ENCODE data around the gene PRG2.
"Not testable (repeated sequence)": the region's sequence is repeated elsewhere in the genome, so short reads cannot be mapped to it uniquely, and the experiment has no call there.

PRG2 gene

DNA sequence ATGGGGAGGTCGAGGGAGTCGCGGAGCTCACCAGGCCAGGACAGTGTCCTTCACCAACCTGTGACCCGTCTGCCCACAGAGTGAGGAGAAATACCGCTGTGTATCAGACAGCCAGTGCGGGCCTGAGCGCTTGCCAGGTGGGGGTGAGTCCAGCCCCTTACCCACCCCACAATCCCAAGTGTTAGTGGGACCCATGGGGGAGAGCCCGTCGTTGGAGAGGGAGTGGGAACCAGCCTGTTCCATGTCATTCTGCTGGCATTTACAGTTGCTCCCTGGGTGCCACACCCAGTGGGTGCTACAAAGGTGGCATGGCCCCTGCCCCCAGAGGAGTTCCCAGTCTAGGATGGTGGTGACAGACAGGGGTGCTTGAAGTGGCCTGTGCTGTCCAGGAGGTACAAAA, 43.1 kb downstream of the PRG2 start:
- no peak for DNase-seq (ENCODE audit: low read depth in 2 of 2)

DNA sequence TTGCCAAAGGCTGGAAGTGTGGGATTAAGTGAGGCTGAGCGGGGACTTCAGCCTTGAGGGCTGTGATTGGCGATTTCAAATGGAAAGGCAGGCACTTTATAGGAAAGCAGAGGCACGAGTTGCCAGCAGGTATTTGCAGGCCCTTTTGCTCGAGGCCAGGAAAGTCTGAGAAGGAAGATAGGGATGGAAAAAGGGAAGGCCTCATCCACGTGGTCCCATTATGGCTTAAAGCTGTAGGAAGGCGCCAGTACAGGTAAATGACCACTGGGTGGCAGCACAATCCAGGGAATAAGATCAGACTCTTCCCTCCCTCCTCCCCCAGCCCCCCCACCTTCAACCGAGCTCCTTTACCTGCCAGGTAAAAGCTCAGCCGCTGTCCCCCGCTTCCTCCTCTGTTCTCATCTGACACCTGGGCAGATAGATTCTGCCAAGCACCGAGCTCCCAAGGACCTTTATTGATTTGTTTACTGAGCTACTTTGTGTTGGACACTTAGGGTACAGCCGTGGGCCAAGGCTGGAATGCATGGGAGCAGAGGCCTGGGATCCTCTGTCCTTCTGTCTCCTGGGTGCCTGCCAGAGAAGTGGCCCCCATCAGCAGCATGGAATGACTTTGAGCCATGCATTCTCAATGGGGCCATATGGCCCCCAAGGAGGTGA, 44.8 kb downstream of the PRG2 start:
- peak; percentile 43 to 66 for DNase-seq (ENCODE audit: low read depth in 2 of 2)

DNA sequence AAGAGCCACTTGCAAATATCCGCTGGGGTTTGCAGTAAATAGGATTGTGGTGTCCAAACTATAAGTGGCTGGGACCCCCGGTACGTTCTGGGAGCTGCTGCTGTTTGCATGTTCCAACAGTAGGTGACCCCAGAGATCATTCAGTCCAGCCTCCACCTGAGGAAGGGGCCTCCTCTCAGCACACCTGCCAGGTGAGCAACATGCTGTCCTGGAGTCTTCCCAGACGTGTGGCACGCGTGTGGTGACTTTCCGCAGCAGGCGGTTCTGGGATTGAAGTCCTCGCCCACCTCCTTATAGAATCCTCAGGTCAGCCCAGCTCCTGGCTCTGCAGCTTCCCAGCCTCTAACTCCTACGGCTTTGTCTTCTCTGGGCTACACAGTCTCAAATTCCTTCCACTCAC, 45.6 kb downstream of the PRG2 start:
- DNase-seq (ENCODE audit: low read depth in 2 of 2): no peak

DNA sequence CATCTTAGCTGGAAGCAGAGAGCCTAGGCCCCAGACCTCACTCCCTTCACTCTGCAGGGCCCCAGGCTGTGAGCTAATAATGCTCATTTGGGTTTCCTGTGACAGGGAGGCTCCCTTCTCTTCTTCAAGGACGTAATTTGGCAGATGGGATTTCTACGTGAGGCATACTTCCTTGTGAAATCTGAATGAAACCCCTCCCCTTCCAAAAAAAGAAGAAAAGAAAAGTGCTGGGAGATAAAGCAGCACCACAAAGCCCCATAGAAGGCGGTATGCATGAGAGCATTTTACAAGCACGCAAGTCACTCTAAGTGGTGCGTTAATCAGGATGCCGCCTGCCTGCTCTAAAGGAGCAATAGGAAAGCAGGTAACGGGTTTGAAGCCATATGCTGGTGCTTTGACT, 46.6 kb downstream of the PRG2 start:
- DNase-seq (ENCODE audit: low read depth in 2 of 2): no peak

DNA sequence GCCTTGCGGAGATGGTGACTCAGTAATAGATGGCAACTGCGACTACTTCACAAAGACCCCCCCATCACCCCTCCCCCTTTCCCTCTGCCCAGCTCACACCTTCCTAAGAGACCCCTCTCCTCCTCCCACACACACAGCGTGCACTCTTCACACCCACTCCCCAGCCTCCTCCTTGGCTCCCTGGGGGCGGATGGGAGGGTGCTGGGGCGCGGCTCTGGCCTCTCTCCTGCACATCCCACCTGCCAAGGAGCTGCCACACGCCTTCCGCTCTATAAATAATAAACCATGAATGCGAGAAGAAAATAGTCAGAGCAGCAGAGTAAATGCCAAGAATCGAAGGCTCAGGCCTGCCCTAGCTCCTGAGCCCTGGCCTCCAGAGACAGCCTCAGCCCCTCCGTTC, 47.7 kb downstream of the PRG2 start:
- DNase-seq (ENCODE audit: low read depth in 2 of 2): no peak

DNA sequence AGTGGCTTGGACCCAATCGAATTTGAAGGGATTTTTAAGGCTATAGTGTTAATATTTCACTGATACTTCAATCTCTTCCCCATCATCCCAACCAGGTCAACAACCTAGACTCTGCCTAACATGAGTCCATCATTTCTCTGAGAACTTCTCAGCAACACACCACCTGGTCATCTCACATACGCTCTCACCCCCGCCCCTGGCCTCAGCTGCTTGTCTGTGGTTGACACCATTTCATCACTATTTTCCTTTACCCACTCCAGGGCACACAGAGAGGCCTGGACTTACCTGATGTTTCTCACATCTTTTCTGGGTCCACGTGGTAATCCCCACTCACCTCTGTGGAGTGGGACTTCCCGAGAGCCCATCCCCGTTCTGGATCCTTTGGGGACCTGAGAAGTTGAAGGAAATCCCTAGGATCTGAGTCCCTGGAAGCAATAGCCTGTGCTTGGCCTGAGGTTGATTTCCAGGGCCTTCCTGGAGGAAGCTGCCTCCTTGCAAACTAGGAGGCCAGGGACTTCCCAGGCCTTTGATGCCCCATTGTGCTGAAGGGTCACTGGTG, 49.1 kb downstream of the PRG2 start:
- no peak for DNase-seq (ENCODE audit: low read depth in 2 of 2)

DNA sequence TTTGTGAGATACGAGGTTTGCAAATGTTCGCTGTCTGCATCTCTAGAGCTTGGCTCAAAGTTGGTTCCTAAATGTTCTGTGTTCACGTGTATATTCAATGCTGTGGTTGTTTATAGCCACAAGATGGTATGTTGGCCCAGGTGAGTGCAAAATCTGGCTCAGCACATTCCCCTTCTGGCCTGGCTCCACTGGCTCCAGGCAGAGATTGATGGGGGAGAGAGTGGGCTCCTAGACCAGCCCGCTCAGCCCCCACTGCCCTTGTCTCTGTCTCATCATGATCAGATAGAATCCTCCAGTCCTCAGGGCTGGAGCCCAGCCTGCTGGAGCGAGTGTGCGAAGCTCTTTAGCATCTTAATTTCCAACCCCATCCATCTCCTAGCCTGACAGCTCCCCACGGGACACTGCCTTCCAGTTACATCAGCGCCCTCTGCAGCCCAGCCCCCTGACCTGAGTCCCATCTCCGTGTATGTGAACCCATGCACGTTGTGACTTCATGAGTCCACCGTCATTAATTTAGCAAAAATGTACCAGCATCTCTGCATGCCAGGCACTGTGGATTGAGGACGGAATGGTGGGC, 50.3 kb downstream of the PRG2 start:
- no peak for DNase-seq (ENCODE audit: low read depth in 2 of 2)

DNA sequence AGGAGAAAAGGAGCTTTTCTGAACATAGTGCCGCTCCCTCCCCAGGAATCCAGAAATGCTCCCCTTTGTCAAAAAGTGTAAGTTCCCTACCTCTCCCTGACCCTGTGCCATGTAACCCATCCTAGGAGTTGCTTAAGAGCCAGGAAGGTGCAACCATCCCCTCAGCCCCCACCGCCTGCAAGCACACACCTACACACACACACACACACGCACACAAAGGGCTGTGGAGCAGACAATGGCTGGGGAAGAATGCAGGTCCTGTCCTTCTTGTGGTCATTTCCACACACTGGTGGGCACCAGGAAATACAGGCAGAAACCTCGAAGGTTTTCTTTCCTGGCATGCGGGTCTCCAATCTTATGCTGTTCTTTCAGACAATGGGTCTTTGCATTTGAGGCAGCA, 51.1 kb downstream of the PRG2 start:
- DNase-seq (ENCODE audit: low read depth in 2 of 2): no peak

DNA sequence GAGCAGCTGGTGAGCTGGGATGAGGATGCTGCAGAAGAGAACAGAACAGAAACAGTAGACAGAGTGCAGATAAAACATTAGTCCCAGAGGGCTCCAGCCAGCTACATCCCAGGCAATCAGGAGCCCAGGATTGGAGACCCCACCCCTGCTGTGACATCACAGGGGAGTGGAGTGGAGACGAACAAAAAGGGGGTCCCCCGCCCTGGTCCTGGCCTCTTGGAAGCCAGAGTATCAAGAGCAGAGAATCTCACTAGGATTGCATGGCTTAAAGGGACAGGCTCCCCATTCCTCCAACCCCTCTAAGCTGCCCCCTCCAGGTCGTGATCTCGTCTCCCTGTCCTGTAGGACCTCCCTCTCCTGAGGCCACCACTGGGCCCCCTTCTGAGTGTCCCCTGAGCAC, 52.3 kb downstream of the PRG2 start, which contains the start of gene P2RX3:
TSS of gene P2RX3 (plus strand) at position 211 of the 400 bp plus-strand sequence. CDS start 199 bp downstream, outside the sequence.
- DNase-seq (ENCODE audit: low read depth in 2 of 2): no peak

DNA sequence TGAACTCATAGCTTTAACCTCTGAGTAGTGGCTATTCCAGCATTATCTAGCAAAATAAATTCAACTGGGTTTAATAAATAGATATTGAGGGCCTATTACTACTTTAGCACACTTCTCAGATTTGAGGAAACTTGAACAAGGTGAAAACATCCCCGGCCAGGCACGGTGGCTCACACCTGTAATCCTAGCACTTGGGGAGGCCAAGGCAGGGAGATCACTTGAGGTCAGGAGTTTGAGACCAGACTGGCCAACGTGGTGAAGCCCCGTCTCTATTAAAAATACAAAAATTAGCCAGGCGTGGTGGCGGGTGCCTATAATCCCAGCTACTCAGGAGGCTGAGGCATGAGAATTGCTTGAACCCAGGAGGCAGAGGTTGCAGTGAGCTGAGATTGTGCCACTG, 53.6 kb downstream of the PRG2 start:
- not testable (repeated sequence) for DNase-seq (ENCODE audit: low read depth in 2 of 2)

All from stimulated activated CD4-positive, alpha-beta T cell treated with anti-CD3 and anti-CD28 coated beads, Interleukin-12 subunit alpha, Interleukin-12 subunit beta, amount 100 ng/mL, for 24 hours (primary cell).